IMR-90 (cell line): Measurements from ENCODE around the gene POLR1A. TPM values are rescaled to one million over a fixed set of nuclear protein-coding genes. Genes with fewer than 3 reads are reported as not detected.

ENCODE experiments used
- ATAC-seq: fragments of 200-7000 bp; cut with Tn5 transposase; 2 replicates; pipeline ENCODE4 v1.9.1; 2020; ENCODE audit warnings: low read depth, mild to moderate bottlenecking, moderate library complexity
- BruUV-seq: library from RNA; stranded (reverse); fragments of 400-500 nt; replicated peaks from 2 replicates; lab custom pipeline; 2021; lab: Mats Ljungman, UMichigan
- CTCF ChIA-PET: fragments of 300-600 bp; formaldehyde crosslinking; extraction: SDS; loops from one replicate; lab custom pipeline; 2021; ENCODE audit warnings: antibody characterized with exemption; lab: Yijun Ruan, JAX
- POLR2A ChIA-PET: fragments of 300-600 bp; sonication (Branson Sonifier 250); formaldehyde crosslinking; loops from one replicate; lab custom pipeline; 2022; ENCODE audit warnings: antibody characterized with exemption; ENCODE audit not compliant: unreplicated experiment; lab: Charles Lee
- DNase-seq: peaks from one replicate; pipeline ENCODE4 v3.0.0; 2013
- H2AFZ ChIP-seq: replicated peaks from 2 replicates; pipeline ENCODE3; 2013; ENCODE audit warnings: low read length, mild to moderate bottlenecking; ENCODE audit not compliant: poor library complexity
- H2AK5ac ChIP-seq: 2 replicates; pipeline ENCODE4 v1.6.1; 2013; ENCODE audit warnings: low read depth, low read length, inconsistent platforms
- H2AK9ac ChIP-seq: replicated peaks from 2 replicates; pipeline ENCODE3; 2013; ENCODE audit warnings: mild to moderate bottlenecking, low read depth, low read length, moderate library complexity; ENCODE audit not compliant: poor library complexity
- H2BK120ac ChIP-seq: 2 replicates; pipeline ENCODE4 v1.6.1; 2013; ENCODE audit warnings: low read depth, low read length, inconsistent platforms
- H2BK15ac ChIP-seq: 3 replicates; pipeline ENCODE4 v1.6.1; 2013; ENCODE audit warnings: low read depth, low read length, inconsistent platforms
- H2BK20ac ChIP-seq: 2 replicates; pipeline ENCODE4 v1.6.1; 2013; ENCODE audit warnings: low read depth, mild to moderate bottlenecking, inconsistent platforms, low read length, moderate library complexity
- H2BK5ac ChIP-seq: 2 replicates; pipeline ENCODE4 v1.6.1; 2013; ENCODE audit warnings: mild to moderate bottlenecking, low read depth, low read length, inconsistent platforms; ENCODE audit not compliant: poor library complexity, severe bottlenecking
- H3K14ac ChIP-seq: replicated peaks from 2 replicates; pipeline ENCODE4 v1.6.1; 2013; ENCODE audit warnings: low read depth, low read length, inconsistent platforms
- H3K18ac ChIP-seq: 2 replicates; pipeline ENCODE4 v1.6.1; 2013; ENCODE audit warnings: low read depth, low read length, control low read depth
- H3K23ac ChIP-seq: 2 replicates; pipeline ENCODE4 v1.6.1; 2013; ENCODE audit warnings: low read depth, low read length, inconsistent platforms
- H3K27ac ChIP-seq: 2 replicates; pipeline ENCODE4 v1.5.1; 2013; ENCODE audit warnings: mild to moderate bottlenecking, control low read depth, low read length; ENCODE audit not compliant: insufficient read depth
- H3K27me3 ChIP-seq: 2 replicates; pipeline ENCODE4 v1.6.1; 2013; ENCODE audit warnings: low read length; ENCODE audit not compliant: control insufficient read depth, insufficient read depth
- H3K36me3 ChIP-seq: 2 replicates; pipeline ENCODE4 v1.6.1; 2013; ENCODE audit warnings: low read length, mixed read lengths; ENCODE audit not compliant: control insufficient read depth, insufficient read depth
- H3K4ac ChIP-seq: 2 replicates; pipeline ENCODE4 v1.6.1; 2013; ENCODE audit warnings: low read depth, low read length, inconsistent platforms
- H3K4me1 ChIP-seq: 2 replicates; pipeline ENCODE4 v1.6.1; 2013; ENCODE audit warnings: low read length, mixed read lengths; ENCODE audit not compliant: control insufficient read depth, insufficient read depth
- H3K4me2 ChIP-seq: 2 replicates; pipeline ENCODE4 v1.6.1; 2013; ENCODE audit warnings: low read depth, mild to moderate bottlenecking, control low read depth, low read length, moderate library complexity
- H3K4me3 ChIP-seq: 2 replicates; pipeline ENCODE4 v1.5.1; 2013; ENCODE audit warnings: low read depth, mild to moderate bottlenecking, control low read depth, low read length, moderate library complexity; ENCODE audit not compliant: insufficient read depth
- H3K56ac ChIP-seq: 2 replicates; pipeline ENCODE4 v1.6.1; 2013; ENCODE audit warnings: low read length, inconsistent platforms; ENCODE audit not compliant: insufficient read depth; ENCODE audit errors: extremely low read depth
- H3K79me1 ChIP-seq, 2 experiments: 2 replicates each; pipeline ENCODE4 v1.6.1; 2013; ENCODE audit warnings: low read length in 2 of 2, inconsistent platforms in 1 of 2, low read depth in 1 of 2
- H3K9ac ChIP-seq: 2 replicates; pipeline ENCODE4 v1.6.1; 2013; ENCODE audit warnings: low read depth, low read length, control low read depth
- H3K9me1 ChIP-seq: 2 replicates; pipeline ENCODE4 v1.6.1; 2013; ENCODE audit warnings: low read length, inconsistent platforms; ENCODE audit not compliant: insufficient read depth
- H3K9me3 ChIP-seq: 2 replicates; pipeline ENCODE4 v1.6.1; 2013; ENCODE audit warnings: low read length; ENCODE audit not compliant: control insufficient read depth, insufficient read depth
- H4K20me1 ChIP-seq: 2 replicates; pipeline ENCODE4 v1.6.1; 2013; ENCODE audit warnings: low read length, inconsistent platforms; ENCODE audit not compliant: insufficient read depth
- H4K5ac ChIP-seq: 2 replicates; pipeline ENCODE4 v1.6.1; 2013; ENCODE audit warnings: mild to moderate bottlenecking, low read depth, low read length, control low read depth
- H4K8ac ChIP-seq, 2 experiments: 2 replicates each; pipeline ENCODE4 v1.6.1; 2013; ENCODE audit warnings: low read depth in 2 of 2, low read length in 2 of 2, control low read depth in 1 of 2, inconsistent platforms in 1 of 2
- H4K91ac ChIP-seq: 2 replicates; pipeline ENCODE4 v1.6.1; 2013; ENCODE audit warnings: low read depth, low read length, inconsistent platforms; ENCODE audit not compliant: insufficient read depth
- CEBPB ChIP-seq: IDR thresholded peaks from 2 replicates; pipeline ENCODE4 v1.6.1; 2012; ENCODE audit warnings: low read depth, low read length, improper control_type of control experiment
- FOS ChIP-seq: fragments of 150-350 bp; IDR thresholded peaks from 2 replicates; pipeline ENCODE4 v1.6.1; 2016; ENCODE audit warnings: low read depth, low read length
- WGBS, 2 experiments: methylation state at CpG; one replicate each; pipeline versions ENCODE4 v1.1.5 to v1.1.7; 2013; ENCODE audit warnings: missing lambda C conversion rate in 2 of 2; ENCODE audit not compliant: insufficient read length in 1 of 2; ENCODE audit errors: extremely low coverage in 2 of 2; 5-methylcytosine and 5-hydroxymethylcytosine counted together
- dilution Hi-C: fragments of 300-500 bp; cut with HindIII; formaldehyde crosslinking; loops from one replicate; pipeline ENCODE4 v1.14.3; 2018; ENCODE audit warnings: low sequenced_read_pairs; ENCODE audit not compliant: unreplicated experiment
- in situ Hi-C: fragments of 300-500 bp; cut with MboI; formaldehyde crosslinking; loops from 3 replicates; pipeline ENCODE4 v1.14.3; 2019; ENCODE audit warnings: low sequenced_read_pairs, inconsistent platforms, mixed read lengths
- intact Hi-C: fragments of 100-400 bp; cut with micrococcal nuclease; formaldehyde crosslinking; loops from 2 replicates; pipeline ENCODE4 v1.10.0; 2022
- polyA plus RNA-seq, 3 experiments: library from polyadenylated mRNA; depleted of rRNA; stranded (reverse); fragments of >200 nt; gene quantifications; 2 replicates each; pipeline ENCODE4 v1.2.3, GENCODE V29; 2012; ENCODE audit warnings: low replicate concordance in 1 of 3
- total RNA-seq: library from RNA; depleted of rRNA; stranded (reverse); fragments of >200 nt; gene quantifications from 2 replicates; pipeline ENCODE4 v1.2.3, GENCODE V29; 2012

POLR1A gene
- total and polyA plus RNA-seq, 2 of the 4 experiments (the other 2 are of a cell fraction), result 7.6 to 27.4 TPM

GRCh38 chr2:86073225-86073624, 32.5 kb downstream of the POLR1A start:
- DNase-seq, result no peak
- dilution Hi-C loops, result no loop called here
- H4K20me1 ChIP-seq, result no peaks in the 10 kb centered on the region
- no peaks in the 10 kb centered on the region for H3K9me3 ChIP-seq
- no peaks in the 10 kb centered on the region; the same call in 1 of the 2 replicates for H3K9me1 ChIP-seq
- H2BK20ac ChIP-seq, result no peak overlapping the region
- H3K56ac ChIP-seq, result no peak overlapping the region
- no peak overlapping the region for H3K4me2 ChIP-seq
- in situ Hi-C loops, result no loop called here
- no peak overlapping the region for H2AK5ac ChIP-seq
- H2AK9ac ChIP-seq, result no peak overlapping the region
- H4K8ac ChIP-seq, result no peak overlapping the region
- no peaks in the 10 kb centered on the region for H3K27me3 ChIP-seq
- H3K27ac ChIP-seq, result no peak overlapping the region
- H4K5ac ChIP-seq, result no peak overlapping the region
- WGBS, 2 experiments, result 83% methylated on average over 1 of the region's 1 CpG; no CpG with 5 or more reads in 1 of the 2 experiments
- H3K14ac ChIP-seq, result no peak overlapping the region
- no peak for ATAC-seq
- H3K9ac ChIP-seq, result no peak overlapping the region
- no peak overlapping the region for H2AFZ ChIP-seq
- ChIA-PET POLR2A (no interaction called here), CTCF (no interaction called here)
- H4K91ac ChIP-seq, result no peak overlapping the region
- intact Hi-C loops, result no loop called here
- TF ChIP-seq CEBPB, result no peak
- TF ChIP-seq FOS, result no peak
- H3K36me3 ChIP-seq, result peaks cover 62% of the 10 kb centered on the region
- H2BK5ac ChIP-seq, result no peak overlapping the region
- peaks cover 3% of the 10 kb centered on the region; the same call in 1 of the 2 replicates for H3K4me1 ChIP-seq
- H3K18ac ChIP-seq, result no peak overlapping the region
- H2BK15ac ChIP-seq, result no peak overlapping the region
- peaks cover 0 to 17% of the 10 kb centered on the region in 2 experiments; a peak in 2 of 4 replicates for H3K79me1 ChIP-seq
- H3K23ac ChIP-seq, result no peak overlapping the region
- H2BK120ac ChIP-seq, result no peak overlapping the region
- no peak overlapping the region for H3K4ac ChIP-seq
- H3K4me3 ChIP-seq, result no peak overlapping the region
- no TSS peak for BruUV-seq
